GM12872 (cell line): ENCODE results near the gene NUP50.

Source experiments
- CTCF ChIP-seq: IDR thresholded peaks from 3 replicates; pipeline ENCODE4 v1.5.1; 2011; ENCODE audit warnings: low read depth, mild to moderate bottlenecking, low read length, moderate library complexity; ENCODE audit not compliant: insufficient read depth

The NUP50 gene

GRCh38 chr22:45144916-45145315 lies 18.8 kb upstream of the NUP50 start:
- TF ChIP-seq CTCF, result no peak

- no peak for TF ChIP-seq CTCF
Observed at GRCh38 chr22:45149671-45150070, 14.1 kb upstream of the NUP50 start.

- no peak for TF ChIP-seq CTCF
Observed at GRCh38 chr22:45150139-45150538, 13.6 kb upstream of the NUP50 start.

GRCh38 chr22:45151503-45151902 lies 12.2 kb upstream of the NUP50 start:
- TF ChIP-seq CTCF, result no peak

- no peak for TF ChIP-seq CTCF
Observed at GRCh38 chr22:45154383-45154782, 9.3 kb upstream of the NUP50 start.

- no peak for TF ChIP-seq CTCF
Observed at GRCh38 chr22:45155050-45155840, 8.5 kb upstream of the NUP50 start.

- no peak for TF ChIP-seq CTCF
Observed at GRCh38 chr22:45157907-45158306, 5.8 kb upstream of the NUP50 start.
